A673 (cell line): ENCODE measurements around the gene BRSK1.

Experiments used
- CTCF ChIP-seq: fragments of 300-800, 200-600 bp; sonication (generic); conservative IDR thresholded peaks from 2 replicates; pipeline ENCODE4 v1.5.1; 2017; ENCODE audit warnings: low read depth, mild to moderate bottlenecking, antibody characterized with exemption, low read length, moderate library complexity, mixed read lengths
- EZH2 ChIP-seq: fragments of 200-600 bp; sonication (generic); IDR thresholded peaks from 2 replicates; pipeline ENCODE4 v1.6.1; 2017; ENCODE audit warnings: borderline replicate concordance, low read depth, mild to moderate bottlenecking, mixed read lengths, antibody characterized with exemption, low read length; ENCODE audit not compliant: poor library complexity, severe bottlenecking

GRCh38 chr19:55300886-55301458 is 17.2 kb downstream of the BRSK1 start:
- TF ChIP-seq EZH2 (no peak), CTCF (no peak)
